Adrenal gland (tissue), 5 donors: ENCODE results near the gene CALU.

ENCODE experiments used
- POLR2A ChIP-seq, 2 donors: fragments of 450-650 bp; IDR thresholded peaks; one replicate each; pipeline ENCODE4 v1.6.1; 2017; ENCODE audit warnings: antibody characterized with exemption in 2 of 2, mild to moderate bottlenecking in 2 of 2, moderate library complexity in 1 of 2
- TF ChIP-seq, protein P1 (sequence below), 6 experiments: fragments of 450-650 bp in 4 of 6; fragments of 200-600 bp in 2 of 6; sonication (generic) in 1 of 6; IDR thresholded peaks; 1 replicate in 5 of 6; 2 replicates in 1 of 6; pipeline versions ENCODE4 v1.5.1 to v1.8.0; 2016 to 2021; ENCODE audit warnings: antibody characterized with exemption in 6 of 6, mild to moderate bottlenecking in 2 of 6, moderate library complexity in 1 of 6
- donor health status: DM: no; HTN: no; CAD: no.

DNA sequence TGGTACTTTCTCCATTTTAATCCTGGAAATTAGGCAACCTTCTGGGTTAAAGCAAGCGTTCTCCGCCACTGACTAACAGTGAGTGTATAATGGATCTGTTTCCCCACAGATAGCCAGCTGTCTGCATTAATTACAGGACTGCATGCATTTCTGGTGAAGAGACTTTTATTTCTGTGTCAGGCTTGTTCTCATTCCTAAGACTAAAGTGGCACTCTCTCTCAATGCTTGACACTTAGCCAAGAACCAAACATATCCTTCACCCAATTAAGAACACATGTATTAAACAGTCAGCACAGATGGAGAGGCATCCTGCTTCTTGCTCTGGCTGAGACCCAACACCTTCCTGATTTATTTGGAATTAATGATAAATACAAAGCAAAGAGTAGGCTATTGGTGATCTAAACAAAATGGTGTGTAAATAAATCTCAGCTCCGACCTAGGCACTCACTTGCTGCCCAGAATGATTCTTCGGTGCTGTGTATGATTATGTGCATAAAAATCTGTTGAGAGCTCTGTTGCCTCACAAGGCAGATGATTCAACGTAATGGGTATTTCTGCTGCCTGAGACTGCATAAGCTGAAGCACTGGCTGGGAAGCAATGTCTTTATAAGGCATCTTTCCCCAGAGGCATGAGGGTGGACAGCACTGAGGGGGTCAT lies 16.8 kb downstream of the CALU start:
- TF ChIP-seq, protein P1, sequence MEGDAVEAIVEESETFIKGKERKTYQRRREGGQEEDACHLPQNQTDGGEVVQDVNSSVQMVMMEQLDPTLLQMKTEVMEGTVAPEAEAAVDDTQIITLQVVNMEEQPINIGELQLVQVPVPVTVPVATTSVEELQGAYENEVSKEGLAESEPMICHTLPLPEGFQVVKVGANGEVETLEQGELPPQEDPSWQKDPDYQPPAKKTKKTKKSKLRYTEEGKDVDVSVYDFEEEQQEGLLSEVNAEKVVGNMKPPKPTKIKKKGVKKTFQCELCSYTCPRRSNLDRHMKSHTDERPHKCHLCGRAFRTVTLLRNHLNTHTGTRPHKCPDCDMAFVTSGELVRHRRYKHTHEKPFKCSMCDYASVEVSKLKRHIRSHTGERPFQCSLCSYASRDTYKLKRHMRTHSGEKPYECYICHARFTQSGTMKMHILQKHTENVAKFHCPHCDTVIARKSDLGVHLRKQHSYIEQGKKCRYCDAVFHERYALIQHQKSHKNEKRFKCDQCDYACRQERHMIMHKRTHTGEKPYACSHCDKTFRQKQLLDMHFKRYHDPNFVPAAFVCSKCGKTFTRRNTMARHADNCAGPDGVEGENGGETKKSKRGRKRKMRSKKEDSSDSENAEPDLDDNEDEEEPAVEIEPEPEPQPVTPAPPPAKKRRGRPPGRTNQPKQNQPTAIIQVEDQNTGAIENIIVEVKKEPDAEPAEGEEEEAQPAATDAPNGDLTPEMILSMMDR (IDR thresholded peaks at IDR 0.05), result no peak
- TF ChIP-seq POLR2A (IDR thresholded peaks at IDR 0.05), result no peak
